Measurements from ENCODE around the gene KCNQ1.

KCNQ1 gene

GRCh38 chr11:2529636-2530035 is 84.8 kb downstream of the KCNQ1 start:
- TF ChIP-seq ZNF70 (CRISPR knock-in tag; IDR thresholded peaks at IDR 0.05) (no peak), CSRNP3 (CRISPR knock-in tag; IDR thresholded peaks at IDR 0.05) (no peak), PATZ1 (CRISPR knock-in tag; IDR thresholded peaks at IDR 0.05; ENCODE audit: borderline replicate concordance) (no peak), RARB (CRISPR knock-in tag; IDR thresholded peaks at IDR 0.05) (no peak), ZFP30 (CRISPR knock-in tag; IDR thresholded peaks at IDR 0.05) (no peak), ZNF565 (CRISPR knock-in tag; conservative IDR thresholded peaks at IDR 0.05; ENCODE audit: low read depth) (no peak), TOX (CRISPR knock-in tag; IDR thresholded peaks at IDR 0.05; ENCODE audit: borderline replicate concordance) (no peak), PPARA (CRISPR knock-in tag; IDR thresholded peaks at IDR 0.05; ENCODE audit: borderline replicate concordance) (no peak), ZFP3 (CRISPR knock-in tag; IDR thresholded peaks at IDR 0.05) (no peak), ARNTL (CRISPR knock-in tag; IDR thresholded peaks at IDR 0.05; ENCODE audit: borderline replicate concordance, low read depth) (no peak), POU6F1 (CRISPR knock-in tag; IDR thresholded peaks at IDR 0.05; ENCODE audit: borderline replicate concordance, low read depth) (no peak), GLIS3 (CRISPR knock-in tag; IDR thresholded peaks at IDR 0.05) (no peak), CREB5 (CRISPR knock-in tag; IDR thresholded peaks at IDR 0.05; ENCODE audit: low read depth) (no peak), TSHZ2 (CRISPR knock-in tag; IDR thresholded peaks at IDR 0.05) (no peak), ESRRG (CRISPR knock-in tag; IDR thresholded peaks at IDR 0.05) (no peak), TCF4 (CRISPR knock-in tag; IDR thresholded peaks at IDR 0.05; ENCODE audit: borderline replicate concordance) (no peak)
- no peak for ATAC-seq

GRCh38 chr11:2530131-2530854 is 85.5 kb downstream of the KCNQ1 start:
- TF ChIP-seq TCF4 (CRISPR knock-in tag; IDR thresholded peaks at IDR 0.05; ENCODE audit: borderline replicate concordance) (no peak), ZNF565 (CRISPR knock-in tag; conservative IDR thresholded peaks at IDR 0.05; ENCODE audit: low read depth) (no peak), CSRNP3 (CRISPR knock-in tag; IDR thresholded peaks at IDR 0.05) (no peak), ZC3H10 (CRISPR knock-in tag; IDR thresholded peaks at IDR 0.05) (no peak), RARB (CRISPR knock-in tag; IDR thresholded peaks at IDR 0.05) (no peak), PPARA (CRISPR knock-in tag; IDR thresholded peaks at IDR 0.05; ENCODE audit: borderline replicate concordance) (no peak), GLIS3 (CRISPR knock-in tag; IDR thresholded peaks at IDR 0.05) (no peak), BACH2 (CRISPR knock-in tag; IDR thresholded peaks at IDR 0.05; ENCODE audit: borderline replicate concordance) (no peak), ZNF70 (CRISPR knock-in tag; IDR thresholded peaks at IDR 0.05) (no peak), ISL1 (CRISPR knock-in tag; IDR thresholded peaks at IDR 0.05) (no peak), PATZ1 (CRISPR knock-in tag; IDR thresholded peaks at IDR 0.05; ENCODE audit: borderline replicate concordance) (no peak)
- no peak for ATAC-seq

Data from SK-N-SH treated with all-trans-retinoic acid at 6 μM for 48 hours (cell line).